ENCODE data around the gene EPB41L4B. TPM values are rescaled to one million over a fixed set of nuclear protein-coding genes. Genes with fewer than 3 reads are reported as not detected.

EPB41L4B gene
- total RNA-seq, 6 experiments from 2014 or later, result 0.33 to 0.37 (median 0.35) TPM; not detected in 2

DNA sequence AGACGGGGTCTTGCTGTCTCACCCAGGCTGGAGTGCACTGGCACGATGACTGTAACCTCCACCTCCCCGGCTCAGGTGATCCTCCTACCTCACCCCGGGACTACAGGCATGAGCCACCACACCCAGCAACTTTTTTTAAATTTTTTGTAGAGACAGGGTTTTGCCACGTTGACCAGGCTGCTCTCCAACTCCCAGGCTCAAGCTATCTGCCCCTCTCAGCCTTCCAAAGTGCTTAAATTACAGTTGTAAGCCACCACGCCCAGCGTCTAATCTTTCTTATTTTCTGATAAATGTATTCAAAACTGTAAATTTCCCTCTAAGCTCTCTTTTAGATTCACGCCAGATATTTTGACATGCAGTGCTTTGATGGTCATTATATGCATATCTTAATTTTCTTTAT is 164.2 kb downstream of the EPB41L4B start:
- Mint-ChIP-seq H3K27ac (no peak overlapping the region), H3K4me1 (ENCODE audit: low read depth) (no peaks in the 10 kb centered on the region), H3K27me3 (ENCODE audit: insufficient read depth) (peaks cover 10% of the 10 kb centered on the region), H3K36me3 (ENCODE audit: low read depth) (no peaks in the 10 kb centered on the region; the same call in 1 of the 2 replicates), H3K4me3 (no peak overlapping the region), H3K9me3 (peaks cover 16% of the 10 kb centered on the region)
- no peak for DNase-seq
- TF ChIP-seq, protein P1, sequence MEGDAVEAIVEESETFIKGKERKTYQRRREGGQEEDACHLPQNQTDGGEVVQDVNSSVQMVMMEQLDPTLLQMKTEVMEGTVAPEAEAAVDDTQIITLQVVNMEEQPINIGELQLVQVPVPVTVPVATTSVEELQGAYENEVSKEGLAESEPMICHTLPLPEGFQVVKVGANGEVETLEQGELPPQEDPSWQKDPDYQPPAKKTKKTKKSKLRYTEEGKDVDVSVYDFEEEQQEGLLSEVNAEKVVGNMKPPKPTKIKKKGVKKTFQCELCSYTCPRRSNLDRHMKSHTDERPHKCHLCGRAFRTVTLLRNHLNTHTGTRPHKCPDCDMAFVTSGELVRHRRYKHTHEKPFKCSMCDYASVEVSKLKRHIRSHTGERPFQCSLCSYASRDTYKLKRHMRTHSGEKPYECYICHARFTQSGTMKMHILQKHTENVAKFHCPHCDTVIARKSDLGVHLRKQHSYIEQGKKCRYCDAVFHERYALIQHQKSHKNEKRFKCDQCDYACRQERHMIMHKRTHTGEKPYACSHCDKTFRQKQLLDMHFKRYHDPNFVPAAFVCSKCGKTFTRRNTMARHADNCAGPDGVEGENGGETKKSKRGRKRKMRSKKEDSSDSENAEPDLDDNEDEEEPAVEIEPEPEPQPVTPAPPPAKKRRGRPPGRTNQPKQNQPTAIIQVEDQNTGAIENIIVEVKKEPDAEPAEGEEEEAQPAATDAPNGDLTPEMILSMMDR (IDR thresholded peaks at IDR 0.05), result no peak

- no peak for DNase-seq
- H3K36me3 Mint-ChIP-seq (ENCODE audit: low read depth), result no peaks in the 10 kb centered on the region; the same call in 1 of the 2 replicates
- H3K4me3 Mint-ChIP-seq, result no peak overlapping the region
- peaks cover 16% of the 10 kb centered on the region for H3K9me3 Mint-ChIP-seq
- peaks cover 24% of the 10 kb centered on the region for H3K27me3 Mint-ChIP-seq (ENCODE audit: insufficient read depth)
- H3K27ac Mint-ChIP-seq, result no peak overlapping the region
- H3K4me1 Mint-ChIP-seq (ENCODE audit: low read depth), result no peaks in the 10 kb centered on the region
- TF ChIP-seq, protein P1 (IDR thresholded peaks at IDR 0.05), result no peak
These were observed 169.8 kb downstream of the EPB41L4B start for GRCh38 chr9:109150925-109151545.

DNA sequence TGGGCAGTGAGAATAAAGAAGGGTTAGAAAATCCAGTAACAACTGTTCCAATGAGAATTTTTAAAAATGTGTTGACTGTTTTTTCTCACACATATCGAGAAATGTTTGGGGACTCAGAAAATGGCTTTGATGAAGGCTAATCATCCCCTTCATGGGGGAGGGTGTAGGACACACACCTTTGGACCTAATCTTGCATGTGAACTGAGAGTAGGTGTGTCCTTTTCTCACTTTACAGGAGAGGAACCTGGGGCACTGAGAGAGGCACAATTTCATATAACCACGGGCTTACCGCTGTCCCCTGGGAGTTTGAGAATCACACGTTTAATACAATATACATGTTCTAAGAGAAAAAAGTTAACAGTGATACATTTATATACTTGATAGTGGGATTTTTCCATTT is 171.1 kb downstream of the EPB41L4B start:
- peaks cover 16% of the 10 kb centered on the region for H3K9me3 Mint-ChIP-seq

GRCh38 chr9:109149089-109149488 is 171.8 kb downstream of the EPB41L4B start:
- H3K36me3 Mint-ChIP-seq (ENCODE audit: low read depth), result no peaks in the 10 kb centered on the region; the same call in 1 of the 2 replicates
- H3K9me3 Mint-ChIP-seq, result peaks cover 13% of the 10 kb centered on the region
- DNase-seq, result no peak
- no peak overlapping the region for H3K27ac Mint-ChIP-seq
- H3K4me1 Mint-ChIP-seq (ENCODE audit: low read depth), result peaks cover under 1% of the 10 kb centered on the region
- H3K4me3 Mint-ChIP-seq, result no peak overlapping the region
- peaks cover 21% of the 10 kb centered on the region for H3K27me3 Mint-ChIP-seq (ENCODE audit: insufficient read depth)
- TF ChIP-seq, protein P1 (IDR thresholded peaks at IDR 0.05), result no peak

More for the DNA sequence above, 171.1 kb downstream of the EPB41L4B start:
- Mint-ChIP-seq H3K27ac (no peak overlapping the region), H3K4me1 (ENCODE audit: low read depth) (no peaks in the 10 kb centered on the region), H3K27me3 (ENCODE audit: insufficient read depth) (peaks cover 25% of the 10 kb centered on the region), H3K36me3 (ENCODE audit: low read depth) (no peaks in the 10 kb centered on the region; the same call in 1 of the 2 replicates), H3K4me3 (no peak overlapping the region)
- TF ChIP-seq, protein P1 (IDR thresholded peaks at IDR 0.05), result no peak
- DNase-seq, result no peak

- Mint-ChIP-seq H3K27me3 (ENCODE audit: insufficient read depth) (peaks cover 23% of the 10 kb centered on the region), H3K4me1 (ENCODE audit: low read depth) (peaks cover 6% of the 10 kb centered on the region), H3K4me3 (no peak overlapping the region), H3K27ac (no peak overlapping the region), H3K36me3 (ENCODE audit: low read depth) (no peaks in the 10 kb centered on the region), H3K9me3 (no peaks in the 10 kb centered on the region)
- TF ChIP-seq, protein P1 (IDR thresholded peaks at IDR 0.05), result no peak
- no peak for DNase-seq
These were observed 175.8 kb downstream of the EPB41L4B start for GRCh38 chr9:109145051-109145450.

Data from HFFc6 (cell line).